Inflammatory macrophage treated with lipopolysaccharide for 1 hour (primary cell): ENCODE results near the gene KYNU.
"Not testable (repeated sequence)": the region's sequence is repeated elsewhere in the genome, so short reads cannot be mapped to it uniquely, and the experiment has no call there.

ENCODE experiments used
- DNase-seq, 2 donors: peaks; one replicate each; pipeline ENCODE4 v3.0.0-alpha.2; 2020 to 2022

Gene KYNU

GRCh38 chr2:142872882-142873724 lies 4.4 kb upstream of the KYNU start:
- peak; percentile 96 to 97 for DNase-seq

- peak in 1 of 2 donors; percentile 64 for DNase-seq
These were observed 3.6 kb upstream of the KYNU start for GRCh38 chr2:142873831-142874287.

GRCh38 chr2:142874293-142874814 lies 3.1 kb upstream of the KYNU start:
- peak; percentile 98 to 100 for DNase-seq

GRCh38 chr2:142875010-142875409 lies 2.5 kb upstream of the KYNU start:
- DNase-seq, result peak; percentile 50 to 55

DNA sequence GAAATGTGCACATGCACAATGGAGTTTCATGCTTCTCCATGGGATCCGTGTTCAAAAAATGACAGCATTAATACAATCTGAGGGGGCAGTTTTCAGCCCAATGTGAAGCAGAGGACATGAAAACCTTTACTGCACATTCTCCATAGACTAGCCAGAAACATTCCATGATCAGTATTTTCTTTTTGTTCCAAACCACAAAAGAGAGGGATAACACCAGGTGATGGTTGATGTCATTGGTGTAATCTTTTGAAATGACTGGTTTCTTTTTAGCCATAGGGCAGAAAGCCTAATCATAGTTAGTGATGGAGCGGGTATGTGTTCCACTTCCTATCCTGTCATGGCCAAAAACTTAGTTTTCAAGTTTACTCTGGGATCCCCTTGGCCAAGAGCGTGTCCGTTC lies 1.8 kb upstream of the KYNU start:
- peak in 1 of 2 donors; percentile 39 for DNase-seq

GRCh38 chr2:142876423-142876822 lies 1.0 kb upstream of the KYNU start:
- peak in 1 of 2 donors; percentile 40 for DNase-seq

- peak; percentile 62 to 70 for DNase-seq
These were observed 691 bp downstream of the KYNU start for GRCh38 chr2:142878031-142878678.

DNA sequence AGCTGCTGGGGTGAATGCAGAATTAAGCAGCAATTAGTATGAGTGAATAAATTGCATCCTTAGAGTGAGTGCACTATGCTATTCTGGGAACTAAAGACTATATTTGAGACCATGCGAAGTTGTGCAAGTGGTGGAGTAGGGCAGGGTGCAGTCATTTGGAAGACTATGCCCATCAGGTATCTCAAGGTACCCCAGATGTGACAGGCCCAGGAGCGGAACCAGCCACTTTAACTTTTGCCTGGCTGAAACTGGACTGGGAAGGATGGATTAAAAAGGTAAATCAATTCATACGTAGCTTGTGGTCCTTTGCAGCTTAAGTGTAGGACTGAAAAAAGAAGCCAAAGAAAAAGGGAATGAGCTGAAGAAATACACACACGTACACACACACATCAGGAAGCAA lies 1.7 kb downstream of the KYNU start:
- peak; percentile 41 to 59 for DNase-seq

DNA sequence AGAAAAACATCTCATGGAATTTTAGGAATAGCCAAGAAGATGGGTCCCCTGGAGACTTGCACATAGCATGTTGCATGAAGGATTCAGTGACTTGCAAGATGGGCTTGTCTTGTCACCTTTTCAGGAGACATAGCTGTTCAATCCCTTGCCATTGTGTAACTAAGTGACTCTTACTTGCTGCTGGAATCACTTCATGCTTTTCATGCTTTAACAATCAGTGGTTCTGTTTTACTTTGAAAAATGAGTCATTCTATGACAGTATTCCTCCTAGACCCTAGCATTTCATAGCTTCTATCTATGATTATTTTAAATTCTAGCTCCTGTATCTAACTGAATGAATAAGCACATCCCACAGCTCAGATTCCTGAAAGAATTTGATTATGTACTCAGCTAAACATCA lies 2.8 kb downstream of the KYNU start:
- peak; percentile 64 to 67 for DNase-seq

DNA sequence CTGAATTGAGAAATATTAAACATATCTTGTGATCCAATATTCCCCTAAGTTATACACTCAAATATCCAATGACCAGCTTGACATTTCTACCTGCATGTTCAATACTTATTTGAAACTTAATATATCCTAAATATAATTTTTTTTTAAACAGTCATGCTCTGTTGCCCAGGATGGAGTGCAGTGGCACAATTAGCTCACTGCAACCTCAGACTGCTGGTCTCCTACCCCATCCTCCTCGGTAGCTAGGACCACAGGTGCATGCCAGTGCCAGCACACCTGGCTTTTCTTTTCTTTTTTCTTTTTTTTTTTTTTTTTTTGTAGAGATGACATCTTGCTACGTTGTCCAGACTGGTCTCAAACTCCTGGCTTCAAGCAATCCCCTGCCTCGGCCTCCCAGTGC lies 4.2 kb downstream of the KYNU start:
- DNase-seq, result no peak

GRCh38 chr2:142882500-142882899 lies 5.0 kb downstream of the KYNU start:
- DNase-seq, result not testable (repeated sequence)

DNA sequence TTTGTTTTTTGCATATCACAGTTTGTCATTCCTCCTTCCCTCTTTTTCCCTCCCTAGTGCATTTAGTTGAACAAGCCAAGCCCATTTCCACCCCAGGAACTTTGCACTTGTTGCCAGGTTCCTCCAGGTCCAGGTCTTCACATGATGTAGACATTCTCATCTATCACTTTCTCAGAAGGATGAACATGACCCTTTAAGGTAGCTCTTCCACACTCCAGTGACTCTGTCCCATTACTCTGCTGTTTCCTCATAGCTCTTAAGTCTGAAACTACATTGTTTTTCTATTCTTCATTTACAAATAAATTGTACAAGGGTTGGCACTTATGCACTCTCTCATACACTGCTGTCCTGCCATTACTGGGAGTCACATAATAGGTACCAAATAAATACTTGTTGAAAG lies 6.1 kb downstream of the KYNU start:
- no peak for DNase-seq

GRCh38 chr2:142885543-142885942 lies 8.1 kb downstream of the KYNU start:
- no peak for DNase-seq

GRCh38 chr2:142892715-142893114 lies 15.3 kb downstream of the KYNU start:
- no peak for DNase-seq

GRCh38 chr2:142893241-142893640 lies 15.8 kb downstream of the KYNU start:
- no peak for DNase-seq

- no peak for DNase-seq
These were observed 20.3 kb downstream of the KYNU start for GRCh38 chr2:142897807-142898206.

DNA sequence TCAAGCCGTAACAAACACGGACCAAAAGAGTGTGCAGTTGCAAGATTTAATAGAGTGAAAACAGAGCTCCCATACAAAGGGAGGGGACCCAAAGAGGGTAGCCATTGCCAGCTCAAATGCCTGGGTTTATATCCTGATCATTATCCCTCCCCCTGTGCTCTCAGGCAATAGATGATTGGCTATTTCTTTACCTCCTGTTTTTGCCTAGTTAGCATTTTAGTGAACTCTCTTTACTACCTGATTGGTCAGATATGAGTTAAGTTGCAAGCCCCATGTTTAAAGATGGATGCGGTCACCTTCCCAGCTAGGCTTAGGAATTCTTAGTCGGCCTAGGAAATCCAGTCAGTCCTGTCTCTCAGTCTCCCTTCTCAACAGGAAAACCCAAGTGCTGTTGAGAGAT lies 22.9 kb downstream of the KYNU start:
- not testable (repeated sequence) for DNase-seq

DNA sequence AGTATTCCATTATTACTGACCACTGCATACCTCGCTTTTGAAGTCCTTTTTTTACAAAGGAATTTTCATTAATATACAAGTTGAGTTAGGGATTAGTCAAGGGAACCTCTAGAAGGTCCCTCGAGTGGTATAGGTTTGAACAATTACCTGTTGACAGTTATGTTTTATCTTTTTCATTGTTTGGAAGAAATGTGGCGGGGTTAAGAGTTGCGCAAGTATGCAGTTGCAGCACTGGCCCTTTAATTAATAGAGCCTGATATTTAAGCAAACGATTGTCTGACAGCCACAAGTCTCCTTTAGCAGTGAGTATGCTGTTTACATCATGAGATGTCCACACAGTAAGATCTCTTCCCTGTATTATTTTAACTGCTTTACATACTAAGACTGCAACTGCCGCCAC lies 24.3 kb downstream of the KYNU start:
- no peak for DNase-seq

GRCh38 chr2:142903726-142904125 lies 26.3 kb downstream of the KYNU start:
- not testable (repeated sequence) for DNase-seq

- DNase-seq, result no peak
These were observed 30.2 kb downstream of the KYNU start for GRCh38 chr2:142907653-142908052.

GRCh38 chr2:142914507-142915313 lies 37.2 kb downstream of the KYNU start:
- DNase-seq, result peak in 1 of 2 donors; percentile 22

DNA sequence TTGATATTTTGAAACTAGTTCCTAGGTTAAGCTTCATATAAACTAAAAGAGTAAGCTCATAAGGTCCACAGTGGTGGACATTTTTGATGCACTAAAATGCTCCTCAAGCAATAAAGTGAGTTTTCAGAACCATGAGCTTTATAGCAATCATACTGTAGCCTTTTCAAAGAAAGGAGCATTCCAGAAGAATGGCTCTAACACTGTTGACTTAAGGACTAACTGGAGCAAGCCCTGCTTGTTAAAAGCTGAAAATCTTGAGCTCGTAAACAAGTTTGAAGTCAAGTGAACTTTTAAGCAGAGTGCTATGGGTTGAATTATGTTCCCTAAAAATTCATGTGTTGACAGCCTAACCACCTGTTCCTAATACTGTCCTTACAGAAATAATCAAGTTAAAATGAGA lies 38.0 kb downstream of the KYNU start:
- no peak for DNase-seq

GRCh38 chr2:142918624-142919023 lies 41.2 kb downstream of the KYNU start:
- DNase-seq, result no peak
